Keratinocyte (primary cell): Measurements from ENCODE around the gene ATG14. TPM values are rescaled to one million over a fixed set of nuclear protein-coding genes. Genes with fewer than 3 reads are reported as not detected.
A peak's percentile ranks its signal among the peaks of the same experiment; 100 is the strongest.

Experiments used
- DNase-seq: peaks from one replicate; pipeline ENCODE4 v3.0.0-alpha.2; 2011; ENCODE audit warnings: low read depth, missing footprints, low spot score
- FAIRE-seq: peaks from 2 replicates; lab custom pipeline; 2011; peaks lifted over from hg19 to GRCh38; lab: Jason Lieb, UNC
- H2AFZ ChIP-seq: 2 replicates; pipeline ENCODE4 v1.6.0; 2012; ENCODE audit warnings: low read length, control low read depth, inconsistent platforms; ENCODE audit not compliant: control insufficient read depth
- H3K27ac ChIP-seq: 2 replicates; pipeline ENCODE4 v1.5.1; 2011; ENCODE audit warnings: low read length; ENCODE audit not compliant: control insufficient read depth, insufficient read depth
- H3K27me3 ChIP-seq: 3 replicates; pipeline ENCODE4 v1.6.0; 2011; ENCODE audit warnings: low read length; ENCODE audit not compliant: control insufficient read depth, insufficient read depth; ENCODE audit errors: extremely low read depth
- H3K36me3 ChIP-seq, 2 experiments: 2 replicates in 1 of 2; 3 replicates in 1 of 2; pipeline ENCODE4 v1.5.1; 2011; ENCODE audit warnings: low read length in 2 of 2, mild to moderate bottlenecking in 1 of 2; ENCODE audit not compliant: control insufficient read depth in 2 of 2, insufficient read depth in 2 of 2; ENCODE audit errors: extremely low read depth in 1 of 2
- H3K4me1 ChIP-seq: 3 replicates; pipeline ENCODE4 v1.5.1; 2011; ENCODE audit warnings: low read length; ENCODE audit not compliant: control insufficient read depth, insufficient read depth; ENCODE audit errors: extremely low read depth
- H3K4me2 ChIP-seq: 3 replicates; pipeline ENCODE4 v1.6.0; 2011; ENCODE audit warnings: low read depth, low read length; ENCODE audit not compliant: control insufficient read depth, insufficient read depth; ENCODE audit errors: extremely low read depth
- H3K4me3 ChIP-seq, 3 experiments: fragments of 200-600 bp in 1 of 3; sonication (generic) in 1 of 3; 2 replicates in 2 of 3; 3 replicates in 1 of 3; pipeline ENCODE4 v1.5.1; 2011 to 2016; ENCODE audit warnings: low read length in 3 of 3, mild to moderate bottlenecking in 3 of 3, control low read depth in 2 of 3, inconsistent platforms in 1 of 3, low read depth in 1 of 3, mixed read lengths in 1 of 3, mixed run types in 1 of 3, moderate library complexity in 1 of 3; ENCODE audit not compliant: control insufficient read depth in 2 of 3, insufficient read depth in 2 of 3; ENCODE audit errors: extremely low read depth in 1 of 3
- H3K79me2 ChIP-seq: 2 replicates; pipeline ENCODE4 v1.6.0; 2012; ENCODE audit warnings: low read length; ENCODE audit not compliant: control insufficient read depth, insufficient read depth
- H3K9ac ChIP-seq: 3 replicates; pipeline ENCODE4 v1.6.0; 2011; ENCODE audit warnings: low read length; ENCODE audit not compliant: control insufficient read depth, insufficient read depth; ENCODE audit errors: extremely low read depth
- H3K9me1 ChIP-seq: 3 replicates; pipeline ENCODE4 v1.6.0; 2011; ENCODE audit warnings: low read length; ENCODE audit not compliant: control insufficient read depth, insufficient read depth; ENCODE audit errors: extremely low read depth
- H3K9me3 ChIP-seq: 2 replicates; pipeline ENCODE4 v1.5.1; 2012; ENCODE audit warnings: low read depth, low read length; ENCODE audit not compliant: control insufficient read depth
- H4K20me1 ChIP-seq: 3 replicates; pipeline ENCODE4 v1.6.0; 2011; ENCODE audit warnings: low read length; ENCODE audit not compliant: control insufficient read depth, insufficient read depth; ENCODE audit errors: extremely low read depth
- EZH2 ChIP-seq: IDR thresholded peaks from one replicate; pipeline ENCODE4 v1.6.1; 2012; ENCODE audit warnings: inconsistent platforms, mild to moderate bottlenecking, low read length, moderate library complexity
- dilution Hi-C: fragments of 300-500 bp; cut with MboI; formaldehyde crosslinking; loops from one replicate; pipeline ENCODE4 v1.7.0; 2020; ENCODE audit warnings: low sequenced_read_pairs; ENCODE audit not compliant: extremely low pct_ligation_motif_present
- polyA plus RNA-seq, 5 experiments: library from polyadenylated mRNA; depleted of rRNA in 3 of 5; stranded (reverse) in 3 of 5; stranded (forward) in 1 of 5; unstranded in 1 of 5; fragments of >200 nt; gene quantifications; 1 replicate in 1 of 5; 2 replicates in 3 of 5; 3 replicates in 1 of 5; pipeline versions ENCODE4 v1.2.1 to v1.2.3, GENCODE V29; 2011 to 2012; ENCODE audit warnings: missing spikeins in 2 of 5, low read depth in 1 of 5, low replicate concordance in 1 of 5
- TF ChIP-seq, protein P1 (sequence below), 3 experiments: IDR thresholded peaks in 1 of 3; conservative IDR thresholded peaks in 1 of 3; optimal IDR thresholded peaks in 1 of 3; 2 replicates in 2 of 3; 3 replicates in 1 of 3; pipeline versions ENCODE3 to v1.5.1; 2011; ENCODE audit warnings: low read length in 3 of 3, mild to moderate bottlenecking in 3 of 3, moderate library complexity in 2 of 3, control low read depth in 1 of 3, inconsistent platforms in 1 of 3; ENCODE audit not compliant: insufficient read depth in 2 of 3; ENCODE audit errors: extremely low read depth in 1 of 3

ATG14 gene
- polyA plus RNA-seq, 1 donor (not counting 4 experiments of a cell fraction or from before 2014, with no cell fraction given): 7.0 TPM

DNA sequence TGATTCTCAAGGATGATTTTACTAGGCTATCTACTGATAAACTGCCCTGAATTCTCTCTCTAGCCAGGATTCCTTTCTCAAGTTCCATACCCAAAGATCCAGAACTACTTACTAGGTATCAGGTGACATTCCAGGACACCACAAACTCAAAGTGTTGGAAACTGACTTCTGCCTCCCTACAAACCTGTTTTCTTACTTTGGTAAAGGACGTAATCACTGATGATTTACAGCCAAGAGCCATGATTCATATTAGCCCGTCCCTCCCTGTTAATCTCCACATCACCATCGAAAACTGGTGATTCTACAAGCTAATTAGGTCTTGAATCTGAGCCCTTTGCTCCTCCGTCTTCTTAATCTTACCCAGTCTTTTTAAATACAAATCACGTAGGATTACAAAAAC, 1.0 kb upstream of the ATG14 start:
- no peaks in the 10 kb centered on the region for H3K27me3 ChIP-seq
- H3K4me3 ChIP-seq: peak overlapping the region in 1 of 3 experiments; percentile 62
- H3K9ac ChIP-seq: peak overlapping the region; percentile 92
- peaks cover 24% of the 10 kb centered on the region for H3K4me1 ChIP-seq
- H4K20me1 ChIP-seq: no peaks in the 10 kb centered on the region
- H3K79me2 ChIP-seq: peaks cover 23% of the 10 kb centered on the region
- H3K9me3 ChIP-seq: no peaks in the 10 kb centered on the region
- H3K9me1 ChIP-seq: no peaks in the 10 kb centered on the region
- no peak for TF ChIP-seq EZH2
- TF ChIP-seq, protein P1, sequence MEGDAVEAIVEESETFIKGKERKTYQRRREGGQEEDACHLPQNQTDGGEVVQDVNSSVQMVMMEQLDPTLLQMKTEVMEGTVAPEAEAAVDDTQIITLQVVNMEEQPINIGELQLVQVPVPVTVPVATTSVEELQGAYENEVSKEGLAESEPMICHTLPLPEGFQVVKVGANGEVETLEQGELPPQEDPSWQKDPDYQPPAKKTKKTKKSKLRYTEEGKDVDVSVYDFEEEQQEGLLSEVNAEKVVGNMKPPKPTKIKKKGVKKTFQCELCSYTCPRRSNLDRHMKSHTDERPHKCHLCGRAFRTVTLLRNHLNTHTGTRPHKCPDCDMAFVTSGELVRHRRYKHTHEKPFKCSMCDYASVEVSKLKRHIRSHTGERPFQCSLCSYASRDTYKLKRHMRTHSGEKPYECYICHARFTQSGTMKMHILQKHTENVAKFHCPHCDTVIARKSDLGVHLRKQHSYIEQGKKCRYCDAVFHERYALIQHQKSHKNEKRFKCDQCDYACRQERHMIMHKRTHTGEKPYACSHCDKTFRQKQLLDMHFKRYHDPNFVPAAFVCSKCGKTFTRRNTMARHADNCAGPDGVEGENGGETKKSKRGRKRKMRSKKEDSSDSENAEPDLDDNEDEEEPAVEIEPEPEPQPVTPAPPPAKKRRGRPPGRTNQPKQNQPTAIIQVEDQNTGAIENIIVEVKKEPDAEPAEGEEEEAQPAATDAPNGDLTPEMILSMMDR (optimal IDR thresholded peaks at IDR 0.05 in 1 of 3, IDR thresholded peaks at IDR 0.05 in 1 of 3, conservative IDR thresholded peaks at IDR 0.05 in 1 of 3; ENCODE audit: extremely low read depth in 1 of 3, insufficient read depth in 2 of 3, low read length in 3 of 3): no peak
- peak; percentile 90 for FAIRE-seq
- H2AFZ ChIP-seq: peak overlapping the region; percentile 87
- peak overlapping the region; percentile 94 for H3K27ac ChIP-seq
- no peak for DNase-seq
- peak overlapping the region; percentile 81 for H3K4me2 ChIP-seq
- dilution Hi-C loops: no loop called here
- H3K36me3 ChIP-seq: no peaks in the 10 kb centered on the region

DNA sequence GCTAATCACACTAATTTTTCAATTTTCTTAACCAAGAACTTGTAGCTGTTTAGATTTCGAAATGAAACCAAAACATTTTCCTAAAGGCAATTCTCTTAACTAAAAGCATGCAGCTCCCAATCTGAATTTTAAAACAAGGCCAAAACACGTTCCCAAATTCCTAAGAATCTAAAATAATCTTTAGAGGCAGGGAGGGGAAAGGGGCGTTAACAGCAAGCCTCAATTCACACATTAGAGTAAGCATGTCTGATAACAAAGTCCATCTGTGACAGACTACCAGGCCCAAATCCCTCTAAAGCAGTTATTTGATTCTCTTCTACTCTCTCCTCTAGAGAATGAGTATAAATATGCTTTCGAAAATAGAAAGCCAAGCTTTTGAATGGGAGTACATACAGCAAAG, 754 bp downstream of the ATG14 start:
- H3K79me2 ChIP-seq: peaks cover 23% of the 10 kb centered on the region
- FAIRE-seq: no peak
- H3K4me3 ChIP-seq: peak overlapping the region; percentile 57 to 90 (median 62)
- no peaks in the 10 kb centered on the region for H3K9me3 ChIP-seq
- peak overlapping the region; percentile 94 for H3K27ac ChIP-seq
- no peaks in the 10 kb centered on the region for H3K9me1 ChIP-seq
- no peaks in the 10 kb centered on the region for H4K20me1 ChIP-seq
- TF ChIP-seq, protein P1 (optimal IDR thresholded peaks at IDR 0.05 in 1 of 3, IDR thresholded peaks at IDR 0.05 in 1 of 3, conservative IDR thresholded peaks at IDR 0.05 in 1 of 3; ENCODE audit: extremely low read depth in 1 of 3, insufficient read depth in 2 of 3, low read length in 3 of 3): no peak
- TF ChIP-seq EZH2: no peak
- dilution Hi-C loops: no loop called here
- H3K4me2 ChIP-seq: peak overlapping the region; percentile 81
- no peaks in the 10 kb centered on the region for H3K36me3 ChIP-seq
- peaks cover 24% of the 10 kb centered on the region for H3K4me1 ChIP-seq
- DNase-seq: no peak
- H2AFZ ChIP-seq: no peak overlapping the region
- H3K9ac ChIP-seq: peak overlapping the region; percentile 92
- H3K27me3 ChIP-seq: no peaks in the 10 kb centered on the region
